NCI-H510A treated with DMSO at 0.1 percent for 48 hours (cell line): ENCODE results near the gene LCORL.
"Not testable (repeated sequence)": the region's sequence is repeated elsewhere in the genome, so short reads cannot be mapped to it uniquely, and the experiment has no call there.

Experiments
- DNase-seq: peaks from one replicate; lab custom pipeline; 2025; lab: John Stamatoyannopoulos, UW

LCORL gene

GRCh38 chr4:18020145-18020670 lies 1.3 kb downstream of the LCORL start:
- DNase-seq, result no peak

DNA sequence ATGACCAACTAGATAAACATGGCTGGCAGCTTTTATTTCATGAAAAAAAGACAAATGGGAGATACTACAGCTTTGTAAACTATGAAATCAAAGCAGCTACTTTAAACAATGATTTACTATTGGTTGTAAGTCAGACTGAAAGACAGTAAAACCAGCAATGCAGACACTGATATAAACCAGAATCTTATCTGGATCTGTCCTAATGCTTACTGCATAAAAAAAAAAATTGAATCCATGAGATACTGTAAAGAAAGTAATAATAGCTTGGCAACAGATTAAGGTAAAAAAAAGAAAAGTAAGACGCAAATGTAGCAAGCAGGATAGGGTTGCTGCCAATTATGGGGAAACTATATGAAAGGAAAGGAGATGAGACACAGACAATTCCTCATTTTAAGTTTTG lies 7.3 kb downstream of the LCORL start:
- DNase-seq, result no peak

DNA sequence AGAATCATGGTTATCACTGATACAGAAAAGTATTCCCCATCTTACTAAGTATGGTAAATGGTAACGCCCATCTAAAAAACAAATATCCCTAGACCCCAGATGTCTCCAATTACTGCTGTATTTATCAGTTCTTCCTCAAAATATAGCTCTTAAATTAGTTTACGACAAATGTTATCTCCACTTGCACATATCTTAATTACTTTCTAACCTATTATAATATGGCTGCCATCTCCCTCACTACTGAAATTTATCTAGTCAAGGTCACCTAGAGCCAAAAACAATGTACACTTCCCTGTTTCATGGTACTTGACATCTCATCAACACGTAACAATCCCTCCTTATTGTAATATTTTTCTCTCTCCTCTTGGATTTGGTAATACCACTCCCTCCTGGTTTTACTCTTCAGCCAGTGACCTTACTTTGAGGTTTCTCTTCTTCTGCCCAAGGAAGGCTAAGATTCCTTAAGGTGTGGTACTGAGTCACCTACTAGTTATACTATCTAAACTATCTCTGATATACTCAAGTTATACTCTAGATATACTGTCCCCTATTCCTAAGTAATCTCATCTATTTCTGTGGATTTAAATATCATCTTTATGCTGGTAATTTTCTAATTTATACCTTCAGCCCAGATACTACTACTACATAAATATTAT lies 8.6 kb downstream of the LCORL start:
- no peak for DNase-seq

GRCh38 chr4:18012134-18012806 lies 9.3 kb downstream of the LCORL start:
- DNase-seq, result no peak

DNA sequence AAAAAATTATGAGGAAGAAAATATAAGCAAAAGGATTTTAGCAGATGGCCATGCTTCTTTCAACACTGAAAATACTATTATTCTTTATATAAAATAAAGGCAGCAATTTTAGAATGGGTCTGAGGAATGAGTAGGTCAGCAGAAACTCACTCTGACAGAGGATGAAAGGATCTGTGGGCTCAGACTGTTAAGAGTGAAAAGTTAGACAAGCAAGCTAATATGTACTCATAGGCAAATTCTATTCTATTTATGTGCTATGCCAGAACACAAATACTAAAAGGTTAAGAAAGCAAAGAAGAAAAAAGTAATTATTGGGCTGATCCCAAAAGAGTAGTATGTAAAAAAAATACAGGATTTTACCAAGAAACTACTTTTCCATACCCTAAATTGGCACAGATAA lies 13.9 kb downstream of the LCORL start:
- no peak for DNase-seq

DNA sequence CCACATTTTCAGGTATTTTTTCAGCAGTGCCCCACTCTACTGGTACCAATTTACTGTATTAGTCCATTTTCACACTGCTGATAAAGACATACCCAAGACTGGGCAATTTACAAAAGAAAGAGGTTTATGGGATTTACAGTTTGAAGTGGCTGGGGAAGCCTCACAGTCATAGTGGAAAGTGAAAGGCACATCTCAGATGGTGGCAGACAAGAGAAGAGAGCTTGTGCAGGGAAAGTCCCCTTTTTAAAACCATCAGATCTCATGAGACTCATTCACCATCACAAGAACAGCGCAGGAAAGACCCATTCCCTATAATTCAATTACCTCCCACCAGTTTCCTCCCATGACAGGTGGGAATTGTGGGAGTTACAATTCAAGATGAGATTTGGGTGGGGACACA lies 15.1 kb downstream of the LCORL start:
- not testable (repeated sequence) for DNase-seq

DNA sequence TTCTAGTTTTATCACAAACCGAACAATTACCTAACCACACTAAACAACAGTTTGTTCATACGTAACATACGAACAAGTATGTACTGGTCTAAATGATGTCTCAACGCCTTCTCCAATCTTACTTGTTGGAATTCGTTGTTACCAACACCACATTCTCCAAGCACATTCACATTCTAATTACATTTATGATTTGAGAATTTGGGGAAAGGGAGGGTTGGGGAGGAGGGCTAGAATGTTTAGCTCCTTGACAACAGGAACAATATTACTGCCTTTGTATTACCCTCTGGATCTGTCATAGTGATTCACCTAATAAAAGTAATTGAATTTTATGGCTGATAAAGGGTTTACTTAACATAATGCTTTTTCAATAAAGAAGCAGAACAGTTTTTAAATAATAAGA lies 24.4 kb downstream of the LCORL start:
- no peak for DNase-seq

DNA sequence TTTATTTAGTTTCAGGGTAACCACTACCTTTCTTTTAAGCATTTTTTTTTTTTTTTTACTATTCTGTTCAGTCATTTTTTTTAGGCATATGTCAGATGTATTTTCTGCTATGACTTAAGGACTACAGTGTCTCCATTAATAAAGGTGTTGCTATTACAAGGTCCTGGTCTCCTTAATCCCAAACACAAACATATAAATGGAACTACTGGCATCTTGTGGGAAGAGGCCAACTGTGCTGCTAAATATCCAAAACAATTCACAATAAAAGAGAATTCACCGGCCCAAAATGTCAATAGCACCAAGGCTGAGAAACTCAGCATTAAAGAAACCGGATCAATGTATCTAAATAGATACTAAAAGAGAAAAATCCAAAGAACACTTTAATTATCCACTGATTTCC lies 26.4 kb downstream of the LCORL start:
- DNase-seq, result no peak

GRCh38 chr4:17985832-17986231 lies 35.7 kb downstream of the LCORL start:
- DNase-seq, result no peak

DNA sequence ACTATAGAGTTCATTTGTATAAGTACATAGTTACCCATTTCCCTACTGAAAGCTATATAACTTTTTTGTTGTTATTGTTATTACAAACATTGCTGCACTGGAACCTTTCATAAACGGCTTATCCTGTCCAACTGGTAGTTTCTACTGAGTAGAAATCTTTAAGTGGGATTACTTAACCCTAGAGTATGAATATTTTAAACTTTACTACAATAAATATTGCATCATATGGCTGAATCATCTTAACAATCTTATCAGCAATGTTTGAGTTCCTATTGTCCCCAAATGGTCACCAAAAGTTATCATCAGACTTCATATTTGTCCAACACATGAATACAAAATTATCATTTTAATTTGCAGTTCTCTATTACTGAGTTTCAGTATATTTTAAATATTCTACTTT lies 40.5 kb downstream of the LCORL start:
- no peak for DNase-seq

DNA sequence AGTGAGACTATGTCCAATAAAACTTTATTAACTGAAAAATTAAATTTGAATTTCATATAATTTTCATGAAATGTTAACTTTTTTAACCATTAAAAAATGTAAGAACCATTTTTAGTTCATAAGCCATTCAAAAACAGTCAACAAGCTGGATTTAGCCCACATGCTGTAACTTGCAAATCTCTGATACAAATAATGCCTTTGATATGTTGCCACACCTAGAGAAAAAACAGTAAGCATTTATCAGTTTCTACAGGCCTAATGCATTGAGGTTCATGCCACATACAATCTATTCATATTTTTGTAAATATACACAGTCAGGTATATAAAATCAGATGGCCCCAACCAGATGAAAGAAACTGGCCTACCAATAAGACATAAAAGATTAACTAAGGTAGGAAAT lies 52.8 kb downstream of the LCORL start:
- DNase-seq, result no peak

DNA sequence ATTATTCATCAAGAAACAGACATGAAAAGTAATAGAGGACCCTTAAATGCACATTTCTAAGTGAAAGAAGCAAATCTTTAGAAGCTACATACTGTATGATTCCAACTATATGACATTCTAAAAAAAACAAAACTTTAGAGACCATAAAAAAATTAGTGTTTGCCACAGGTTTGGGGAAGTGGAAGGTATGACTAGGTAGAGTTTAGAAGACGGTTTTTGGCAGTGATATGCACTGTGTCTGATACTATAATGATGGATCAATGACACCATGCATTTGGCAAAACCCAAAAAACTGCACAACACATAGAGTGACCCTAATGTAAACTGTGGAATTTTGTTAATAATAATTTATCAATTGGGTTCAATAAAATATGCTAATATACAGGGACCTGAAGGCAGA lies 54.5 kb downstream of the LCORL start:
- no peak for DNase-seq

- no peak for DNase-seq
Measured at GRCh38 chr4:17966312-17966711, 55.2 kb downstream of the LCORL start.

GRCh38 chr4:17964576-17964975 lies 57.0 kb downstream of the LCORL start:
- no peak for DNase-seq

GRCh38 chr4:17962171-17962570 lies 59.4 kb downstream of the LCORL start:
- no peak for DNase-seq

DNA sequence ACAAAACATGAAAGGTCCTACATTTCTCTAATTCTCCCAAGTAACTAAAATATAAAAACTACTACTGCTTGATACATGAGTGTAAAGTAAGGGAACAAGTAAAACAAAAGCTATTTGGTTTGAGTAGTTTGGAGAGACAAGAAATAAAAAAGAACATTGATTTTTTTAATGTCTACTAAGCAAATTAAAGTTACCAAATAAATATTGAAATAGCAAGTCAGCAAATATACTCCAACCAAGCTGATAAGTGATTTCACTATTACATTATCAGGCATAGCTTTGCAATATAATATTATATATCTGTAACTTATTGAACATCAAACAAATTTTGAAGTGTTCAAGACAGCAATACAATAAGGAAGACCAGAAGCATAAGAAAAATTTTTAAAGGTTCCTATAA lies 60.3 kb downstream of the LCORL start:
- no peak for DNase-seq

GRCh38 chr4:17958181-17958580 lies 63.4 kb downstream of the LCORL start:
- DNase-seq, result no peak

DNA sequence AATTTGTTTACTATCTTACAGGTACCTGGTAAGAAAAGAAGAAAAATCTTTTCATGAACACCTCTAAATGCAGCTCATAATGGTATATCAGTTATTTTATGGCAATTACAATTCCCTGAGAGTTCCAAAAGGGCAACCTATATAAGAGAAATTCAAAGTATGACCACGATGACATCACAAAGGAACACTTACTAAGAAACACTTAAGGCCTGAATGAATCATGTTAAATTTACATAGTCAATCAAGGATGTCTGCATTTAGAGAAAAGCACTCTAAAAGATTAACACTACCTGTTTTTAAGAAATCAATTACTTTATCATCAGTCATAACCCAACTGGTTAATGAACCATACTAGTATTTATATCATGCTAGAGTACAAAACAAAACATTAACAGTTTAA lies 63.9 kb downstream of the LCORL start:
- no peak for DNase-seq

DNA sequence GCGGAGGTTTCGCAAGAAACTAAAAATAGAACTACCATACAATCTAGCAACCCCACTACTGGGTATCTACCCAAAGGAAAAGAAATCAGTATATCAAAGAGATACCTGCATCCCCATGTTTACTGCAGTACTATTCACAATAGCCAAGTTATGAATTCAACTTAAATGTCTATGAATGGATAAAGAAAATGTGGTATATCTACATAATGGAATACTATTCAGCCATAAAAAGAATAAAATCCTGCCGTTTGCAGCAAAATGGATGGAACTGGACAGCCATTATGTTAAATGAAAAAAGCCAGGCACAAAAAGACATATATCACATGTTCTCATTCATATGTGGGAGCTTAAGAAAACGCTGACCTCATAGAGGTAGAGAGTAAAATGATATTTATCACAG lies 65.3 kb downstream of the LCORL start:
- DNase-seq, result no peak

DNA sequence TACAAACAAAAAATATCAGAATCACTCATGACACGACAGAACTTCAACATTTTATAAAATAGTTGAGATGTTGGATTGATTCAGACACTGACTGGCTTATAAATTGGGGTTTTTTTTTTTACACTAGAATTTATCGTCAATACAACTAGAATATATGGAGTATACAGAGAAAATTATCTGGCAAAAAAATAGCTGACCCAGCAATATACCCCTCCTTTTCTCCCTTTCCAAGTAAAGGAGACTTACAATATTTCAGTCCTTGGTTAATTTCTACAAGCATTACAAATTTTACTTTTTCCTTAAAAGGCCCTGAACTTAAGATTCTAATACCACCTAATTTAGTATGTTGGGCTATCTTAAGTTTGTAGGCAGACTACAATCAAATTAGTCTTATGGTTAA lies 76.3 kb downstream of the LCORL start:
- DNase-seq, result no peak

- DNase-seq, result no peak
Measured at GRCh38 chr4:17941731-17942130, 79.8 kb downstream of the LCORL start.

DNA sequence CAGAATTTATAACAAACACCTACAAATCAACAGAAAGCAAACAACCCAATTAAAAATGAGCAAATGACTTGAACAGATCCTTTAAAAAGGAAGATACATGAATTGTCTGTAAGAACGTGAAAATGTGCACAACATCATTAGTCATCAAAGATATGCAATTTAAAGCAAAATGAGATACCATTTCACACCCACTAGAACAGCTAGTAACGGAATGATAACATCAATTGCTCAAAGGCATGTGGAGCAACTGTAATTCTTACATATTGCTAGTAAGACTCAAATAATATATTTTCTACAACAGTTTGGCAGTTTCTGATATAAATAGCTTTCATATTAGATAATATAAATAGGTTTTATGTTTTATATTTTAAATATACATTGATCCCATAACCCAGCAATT lies 82.5 kb downstream of the LCORL start:
- no peak for DNase-seq

GRCh38 chr4:17934286-17934685 lies 87.3 kb downstream of the LCORL start:
- DNase-seq, result no peak

DNA sequence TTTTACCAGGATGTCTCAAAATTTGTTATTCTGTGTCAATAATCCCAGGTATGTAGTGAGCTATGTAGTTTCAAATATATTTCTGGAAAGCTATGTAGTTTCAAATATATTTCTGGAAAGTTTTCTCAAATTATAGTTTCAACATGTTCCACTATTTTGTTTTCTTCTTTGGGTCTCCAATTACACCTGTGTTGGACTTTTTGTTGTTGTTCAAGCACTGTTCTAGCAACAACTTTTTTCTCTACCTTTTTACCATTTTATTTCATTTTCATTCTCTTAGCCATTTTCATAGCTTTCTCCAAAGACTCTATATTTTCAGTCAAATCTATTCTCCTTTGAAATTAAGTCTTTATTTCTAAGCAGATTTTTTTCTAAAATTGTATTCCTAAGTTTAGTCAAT lies 88.4 kb downstream of the LCORL start:
- DNase-seq, result no peak
